ENCODE results near the gene ARHGEF37. TPM values are rescaled to one million over a fixed set of nuclear protein-coding genes. Genes with fewer than 3 reads are reported as not detected.

Gene ARHGEF37
- total RNA-seq, 1 donor from 2014 or later: 2.3 TPM

DNA sequence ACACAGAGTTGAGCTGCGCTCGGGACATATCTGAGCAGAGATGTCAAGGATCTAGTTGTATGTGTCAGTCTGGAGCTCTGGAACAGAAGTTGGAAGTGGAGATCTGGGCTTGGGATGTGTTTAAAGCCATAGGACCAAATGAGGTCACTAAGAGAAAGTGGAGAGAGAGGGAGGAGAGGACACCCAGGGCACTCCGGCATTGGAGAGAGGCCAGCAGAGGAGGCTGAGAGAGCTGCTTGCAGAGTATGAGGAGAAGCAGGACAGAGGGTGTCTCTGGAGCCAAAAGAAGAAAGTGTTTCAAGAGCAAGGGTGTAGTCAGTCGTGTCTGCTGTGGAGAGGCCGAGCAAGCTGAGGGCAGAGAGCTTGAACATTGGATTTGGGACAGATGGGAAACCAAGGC, 34.7 kb downstream of the ARHGEF37 start:
- peak overlapping the region; percentile 24 for H3K27ac Mint-ChIP-seq (ENCODE audit: unreplicated experiment)

DNA sequence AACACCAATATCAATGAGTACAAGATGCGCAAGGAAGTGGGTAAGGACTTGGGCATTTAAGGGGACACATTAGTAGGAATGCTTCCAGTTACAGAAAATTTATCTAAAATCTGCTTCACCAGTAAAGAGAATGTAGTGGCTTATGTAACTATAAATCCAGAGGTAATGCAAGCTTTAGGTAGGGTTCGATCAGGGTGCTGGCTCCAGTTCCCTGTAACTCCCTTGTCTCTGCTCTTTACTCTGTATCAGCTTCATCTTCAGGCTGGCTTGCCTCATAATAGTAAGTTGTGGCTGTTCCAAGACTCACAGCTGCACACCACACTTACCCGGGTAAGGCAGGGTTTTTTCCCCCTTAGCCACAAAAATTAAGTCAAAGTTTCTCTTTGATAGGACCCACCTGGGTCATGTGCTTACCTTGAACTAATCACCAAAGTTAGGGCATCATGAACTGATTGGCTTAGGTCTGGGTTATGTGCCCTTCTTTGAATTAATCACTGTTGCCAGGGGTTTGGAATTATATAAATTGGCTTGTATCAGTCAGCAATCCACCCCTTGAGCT, 35.5 kb downstream of the ARHGEF37 start:
- no peaks in the 10 kb centered on the region for H3K36me3 Mint-ChIP-seq (ENCODE audit: low read depth)
- no peak for DNase-seq (ENCODE audit: low read depth, low spot score)
- no peak for TF ChIP-seq CTCF (conservative IDR thresholded peaks at IDR 0.05)
- H3K27me3 Mint-ChIP-seq (ENCODE audit: low read depth): no peaks in the 10 kb centered on the region
- no peak overlapping the region for H3K4me3 Mint-ChIP-seq
- H3K4me1 Mint-ChIP-seq: no peaks in the 10 kb centered on the region
- H3K27ac Mint-ChIP-seq (ENCODE audit: unreplicated experiment): no peak overlapping the region
- H3K9me3 Mint-ChIP-seq: no peaks in the 10 kb centered on the region

More for the DNA sequence above, 34.7 kb downstream of the ARHGEF37 start:
- no peaks in the 10 kb centered on the region for H3K36me3 Mint-ChIP-seq (ENCODE audit: low read depth)
- no peaks in the 10 kb centered on the region for H3K27me3 Mint-ChIP-seq (ENCODE audit: low read depth)
- no peak overlapping the region for H3K4me3 Mint-ChIP-seq
- no peak for DNase-seq (ENCODE audit: low read depth, low spot score)
- no peaks in the 10 kb centered on the region for H3K9me3 Mint-ChIP-seq
- TF ChIP-seq CTCF (conservative IDR thresholded peaks at IDR 0.05): no peak
- no peaks in the 10 kb centered on the region for H3K4me1 Mint-ChIP-seq

DNA sequence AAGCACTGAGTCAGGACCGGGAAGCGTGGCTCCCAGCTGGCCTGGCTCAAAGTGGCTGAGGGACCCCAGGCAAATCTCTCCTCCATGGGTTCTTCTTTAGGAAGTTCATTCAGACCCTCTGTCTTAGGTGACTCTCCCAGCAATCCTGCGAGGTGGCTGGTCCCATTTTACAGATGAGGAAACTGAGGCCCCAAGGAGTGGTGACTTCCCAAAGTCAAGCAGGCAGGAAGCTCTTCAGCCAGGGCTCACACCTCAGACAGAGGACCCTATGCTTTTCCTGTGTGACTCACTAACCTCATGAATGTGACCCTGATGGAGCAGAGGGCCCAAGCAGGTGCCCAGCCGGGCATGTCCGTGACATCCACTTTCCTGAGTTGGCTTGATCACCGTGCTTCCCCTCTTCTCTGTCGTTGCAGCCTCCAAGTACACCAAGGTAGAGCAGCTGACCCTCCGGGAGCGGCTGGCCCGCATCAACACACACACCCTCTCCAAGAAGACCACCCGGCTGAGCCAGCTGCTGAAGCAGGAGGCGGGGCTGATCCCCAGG, 36.5 kb downstream of the ARHGEF37 start:
- Mint-ChIP-seq H3K27ac (ENCODE audit: unreplicated experiment) (no peak overlapping the region), H3K9me3 (no peaks in the 10 kb centered on the region), H3K4me3 (no peak overlapping the region), H3K4me1 (no peaks in the 10 kb centered on the region), H3K36me3 (ENCODE audit: low read depth) (no peaks in the 10 kb centered on the region), H3K27me3 (ENCODE audit: low read depth) (no peaks in the 10 kb centered on the region)
- TF ChIP-seq CTCF (conservative IDR thresholded peaks at IDR 0.05): no peak
- DNase-seq (ENCODE audit: low read depth, low spot score): no peak

DNA sequence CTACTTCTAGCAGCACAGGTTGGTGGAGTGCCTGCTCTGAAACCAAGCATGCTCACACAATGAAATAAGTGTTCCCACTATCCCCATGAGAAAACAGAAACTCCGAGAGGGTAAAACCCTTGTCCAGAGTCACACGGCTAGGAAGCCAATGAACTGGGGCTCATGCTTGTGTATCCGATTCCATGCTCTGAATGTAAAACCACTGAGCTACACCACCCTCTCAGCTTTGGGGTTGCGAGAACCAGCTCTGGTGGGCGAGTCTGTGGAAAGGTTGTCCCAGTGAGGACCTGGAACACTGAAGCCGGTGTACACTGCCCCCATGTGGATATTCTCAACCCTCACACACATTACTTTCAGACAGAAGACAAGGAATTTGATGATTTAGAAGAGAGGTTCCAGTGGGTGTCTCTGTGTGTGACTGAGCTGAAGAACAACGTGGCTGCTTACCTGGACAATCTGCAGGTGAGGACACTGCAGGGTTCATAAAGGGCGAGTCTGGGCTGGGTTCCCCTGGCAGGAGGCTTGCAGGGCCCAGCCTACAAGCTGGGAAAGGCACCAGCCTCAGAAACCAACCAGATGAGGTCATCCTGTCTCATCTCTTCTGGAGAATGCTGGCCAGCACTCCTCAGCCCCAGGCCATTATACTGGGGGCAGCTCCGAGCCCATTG, 37.4 kb downstream of the ARHGEF37 start:
- Mint-ChIP-seq H3K9me3 (no peaks in the 10 kb centered on the region), H3K27ac (ENCODE audit: unreplicated experiment) (no peak overlapping the region), H3K4me1 (no peaks in the 10 kb centered on the region), H3K4me3 (no peak overlapping the region), H3K27me3 (ENCODE audit: low read depth) (no peaks in the 10 kb centered on the region), H3K36me3 (ENCODE audit: low read depth) (no peaks in the 10 kb centered on the region)
- peak; percentile 81 for TF ChIP-seq CTCF (conservative IDR thresholded peaks at IDR 0.05)
- peak; percentile 36 for DNase-seq (ENCODE audit: low read depth, low spot score)

DNA sequence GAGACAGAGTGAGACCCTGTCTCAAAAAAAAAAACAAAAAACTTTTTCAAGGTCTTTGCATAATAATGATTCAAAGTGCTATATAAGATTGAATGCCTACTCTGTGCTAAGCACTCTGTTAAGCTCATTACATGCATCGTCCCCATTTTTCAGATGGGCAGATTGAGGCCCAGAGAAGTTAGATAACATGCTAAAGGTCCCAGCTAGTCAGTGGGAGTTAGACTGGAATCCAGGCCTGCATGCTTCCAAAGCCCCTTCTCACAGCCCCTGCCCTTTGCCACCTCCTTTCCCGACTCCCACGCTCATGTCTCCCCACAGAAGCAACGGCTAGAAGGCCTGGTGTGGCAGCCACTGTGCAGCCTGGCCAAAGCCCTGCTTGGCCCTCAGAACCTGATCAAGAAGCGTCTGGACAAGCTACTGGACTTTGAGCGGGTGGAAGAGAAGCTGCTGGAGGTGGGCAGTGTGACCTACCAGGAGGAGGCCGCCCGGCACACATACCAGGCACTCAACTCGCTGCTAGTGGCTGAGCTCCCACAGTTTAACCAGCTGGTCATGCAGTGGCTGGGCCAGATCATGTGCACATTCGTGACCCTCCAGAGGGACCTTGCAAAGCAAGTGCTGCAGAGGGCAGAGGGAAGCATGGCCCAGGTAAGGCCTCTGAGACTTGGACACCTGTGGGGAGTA, 40.3 kb downstream of the ARHGEF37 start:
- no peak for TF ChIP-seq CTCF (conservative IDR thresholded peaks at IDR 0.05)
- DNase-seq (ENCODE audit: low read depth, low spot score): no peak
- Mint-ChIP-seq H3K4me3 (no peak overlapping the region), H3K4me1 (no peaks in the 10 kb centered on the region), H3K27ac (ENCODE audit: unreplicated experiment) (no peak overlapping the region), H3K27me3 (ENCODE audit: low read depth) (no peaks in the 10 kb centered on the region), H3K9me3 (no peaks in the 10 kb centered on the region), H3K36me3 (ENCODE audit: low read depth) (no peaks in the 10 kb centered on the region)
